A673 (cell line): ENCODE results near the gene TSPAN31. TPM values are rescaled to one million over a fixed set of nuclear protein-coding genes. Genes with fewer than 3 reads are reported as not detected.

Experiments
- BruUV-seq: library from RNA; stranded (reverse); fragments of 400-500 nt; replicated peaks from 2 replicates; lab custom pipeline; 2021; lab: Mats Ljungman, UMichigan
- CTCF ChIA-PET: fragments of 300-600 bp; sonication (Branson Sonifier 250); formaldehyde crosslinking; loops from one replicate; lab custom pipeline; 2022; ENCODE audit warnings: antibody characterized with exemption; lab: Charles Lee
- POLR2A ChIA-PET: fragments of 300-600 bp; sonication (Branson Sonifier 250); formaldehyde crosslinking; loops from one replicate; lab custom pipeline; 2022; ENCODE audit warnings: antibody characterized with exemption; ENCODE audit not compliant: low non-redundant PET; lab: Charles Lee
- DNase-seq: peaks from one replicate; pipeline ENCODE4 v3.0.0-alpha.2; 2015; ENCODE audit warnings: low spot score
- H3K27ac ChIP-seq: fragments of 200-600 bp; sonication (generic); 2 replicates; pipeline ENCODE4 v1.5.1; 2016; ENCODE audit warnings: mixed run types, low read depth, mild to moderate bottlenecking, mixed read lengths, antibody characterized with exemption, low read length; ENCODE audit not compliant: poor library complexity, severe bottlenecking
- H3K27me3 ChIP-seq: fragments of 200-600 bp; sonication (generic); replicated peaks from 2 replicates; pipeline ENCODE4 v1.6.1; 2017; ENCODE audit warnings: mixed run types, low read depth, mild to moderate bottlenecking, mixed read lengths, antibody characterized with exemption, low read length; ENCODE audit not compliant: insufficient read depth, poor library complexity
- H3K36me3 ChIP-seq: fragments of 200-600 bp; sonication (generic); 2 replicates; pipeline ENCODE4 v1.6.1; 2016; ENCODE audit warnings: mixed run types, mild to moderate bottlenecking, mixed read lengths, antibody characterized with exemption, low read length; ENCODE audit not compliant: insufficient read depth, poor library complexity, severe bottlenecking
- H3K4me1 ChIP-seq: fragments of 200-600 bp; sonication (generic); 2 replicates; pipeline ENCODE4 v1.6.1; 2017; ENCODE audit warnings: mixed run types, mild to moderate bottlenecking, mixed read lengths, antibody characterized with exemption, low read length; ENCODE audit not compliant: insufficient read depth, poor library complexity, severe bottlenecking
- H3K4me3 ChIP-seq: fragments of 200-600 bp; sonication (generic); 2 replicates; pipeline ENCODE4 v1.5.1; 2016; ENCODE audit warnings: low read depth, mixed run types, mild to moderate bottlenecking, mixed read lengths, low read length; ENCODE audit not compliant: poor library complexity, severe bottlenecking
- H3K9me3 ChIP-seq: fragments of 200-600 bp; sonication (generic); 2 replicates; pipeline ENCODE4 v1.6.1; 2016; ENCODE audit warnings: mixed run types, low read depth, mild to moderate bottlenecking, mixed read lengths, antibody characterized with exemption, low read length; ENCODE audit not compliant: poor library complexity, severe bottlenecking
- EZH2 ChIP-seq: fragments of 200-600 bp; sonication (generic); IDR thresholded peaks from 2 replicates; pipeline ENCODE4 v1.6.1; 2017; ENCODE audit warnings: borderline replicate concordance, low read depth, mild to moderate bottlenecking, mixed read lengths, antibody characterized with exemption, low read length; ENCODE audit not compliant: poor library complexity, severe bottlenecking
- intact Hi-C: fragments of 100-400 bp; cut with micrococcal nuclease; formaldehyde crosslinking; loops from one replicate; pipeline ENCODE4 v1.10.0; 2022; ENCODE audit not compliant: unreplicated experiment
- total RNA-seq: library from RNA; stranded (reverse); gene quantifications from 2 replicates; pipeline ENCODE4 v1.2.3, GENCODE V29; 2021
- TF ChIP-seq, protein P1 (sequence below): fragments of 300-800, 200-600 bp; sonication (generic); conservative IDR thresholded peaks from 2 replicates; pipeline ENCODE4 v1.5.1; 2017; ENCODE audit warnings: low read depth, mild to moderate bottlenecking, antibody characterized with exemption, low read length, moderate library complexity, mixed read lengths

The TSPAN31 gene
- total RNA-seq, 1 experiment from 2014 or later, result 8.9 TPM

DNA sequence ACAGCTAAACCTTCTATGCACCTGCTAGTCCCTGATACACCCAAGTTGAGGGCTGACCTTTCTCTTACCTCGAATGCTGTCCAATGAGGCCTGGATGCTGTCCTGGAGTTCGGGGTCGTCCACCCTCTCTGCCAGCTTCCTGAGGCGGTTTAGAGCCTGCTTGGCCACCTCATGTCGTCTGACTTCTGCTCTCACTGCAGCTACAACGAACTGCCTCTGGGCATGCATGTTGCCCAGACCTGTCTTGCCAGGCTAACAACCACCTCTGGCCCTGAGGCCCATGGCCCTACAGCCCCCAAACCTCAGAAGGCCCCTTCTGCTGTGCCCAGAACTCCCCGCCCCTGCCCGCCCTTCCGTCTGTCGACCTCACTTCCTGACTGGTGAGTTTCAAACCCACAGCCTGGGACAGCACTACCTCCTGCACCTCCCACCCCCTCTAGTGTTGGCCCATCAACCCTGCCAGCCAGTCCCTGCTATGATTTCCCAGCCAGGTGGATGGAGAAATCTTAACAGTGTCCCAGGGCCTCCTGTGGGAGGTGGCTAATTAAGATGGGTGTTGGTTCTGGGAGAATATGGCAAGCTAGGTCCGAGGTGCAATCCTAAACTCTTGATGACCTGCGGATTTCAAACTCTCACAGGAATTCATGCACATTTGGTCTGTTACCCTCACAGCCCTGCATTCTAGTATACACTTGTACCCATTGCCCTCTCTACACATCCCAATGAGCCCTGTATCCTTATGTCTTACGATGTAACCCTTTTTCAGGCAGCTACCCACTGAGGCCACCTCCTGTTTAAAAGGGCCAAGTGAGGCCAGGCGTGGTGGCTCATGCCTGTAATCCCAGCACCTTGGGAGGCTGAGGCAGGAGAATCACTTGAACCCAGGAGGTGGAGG lies 2.7 kb upstream of the TSPAN31 start:
- ChIA-PET CTCF (no interaction called here), POLR2A (interaction anchor here (0.6 kb wide), 1 partner anchor 189 kb away, joined by 3 read pairs; no protein-coding TSS in a partner anchor)
- TF ChIP-seq, protein P1, sequence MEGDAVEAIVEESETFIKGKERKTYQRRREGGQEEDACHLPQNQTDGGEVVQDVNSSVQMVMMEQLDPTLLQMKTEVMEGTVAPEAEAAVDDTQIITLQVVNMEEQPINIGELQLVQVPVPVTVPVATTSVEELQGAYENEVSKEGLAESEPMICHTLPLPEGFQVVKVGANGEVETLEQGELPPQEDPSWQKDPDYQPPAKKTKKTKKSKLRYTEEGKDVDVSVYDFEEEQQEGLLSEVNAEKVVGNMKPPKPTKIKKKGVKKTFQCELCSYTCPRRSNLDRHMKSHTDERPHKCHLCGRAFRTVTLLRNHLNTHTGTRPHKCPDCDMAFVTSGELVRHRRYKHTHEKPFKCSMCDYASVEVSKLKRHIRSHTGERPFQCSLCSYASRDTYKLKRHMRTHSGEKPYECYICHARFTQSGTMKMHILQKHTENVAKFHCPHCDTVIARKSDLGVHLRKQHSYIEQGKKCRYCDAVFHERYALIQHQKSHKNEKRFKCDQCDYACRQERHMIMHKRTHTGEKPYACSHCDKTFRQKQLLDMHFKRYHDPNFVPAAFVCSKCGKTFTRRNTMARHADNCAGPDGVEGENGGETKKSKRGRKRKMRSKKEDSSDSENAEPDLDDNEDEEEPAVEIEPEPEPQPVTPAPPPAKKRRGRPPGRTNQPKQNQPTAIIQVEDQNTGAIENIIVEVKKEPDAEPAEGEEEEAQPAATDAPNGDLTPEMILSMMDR, result no peak
- no peak for TF ChIP-seq EZH2
- Histone ChIP-seq H3K36me3 (peaks cover 10% of the 10 kb centered on the region), H3K27me3 (peaks cover 7% of the 10 kb centered on the region), H3K9me3 (no peaks in the 10 kb centered on the region), H3K4me1 (peaks cover 29% of the 10 kb centered on the region), H3K27ac (no peak overlapping the region), H3K4me3 (no peak overlapping the region)
- DNase-seq, result no peak
- intact Hi-C loops, result loop anchor here (5.0 kb wide), 1 partner anchor 280 kb away; no protein-coding TSS in a partner anchor
- BruUV-seq, result no TSS peak

DNA sequence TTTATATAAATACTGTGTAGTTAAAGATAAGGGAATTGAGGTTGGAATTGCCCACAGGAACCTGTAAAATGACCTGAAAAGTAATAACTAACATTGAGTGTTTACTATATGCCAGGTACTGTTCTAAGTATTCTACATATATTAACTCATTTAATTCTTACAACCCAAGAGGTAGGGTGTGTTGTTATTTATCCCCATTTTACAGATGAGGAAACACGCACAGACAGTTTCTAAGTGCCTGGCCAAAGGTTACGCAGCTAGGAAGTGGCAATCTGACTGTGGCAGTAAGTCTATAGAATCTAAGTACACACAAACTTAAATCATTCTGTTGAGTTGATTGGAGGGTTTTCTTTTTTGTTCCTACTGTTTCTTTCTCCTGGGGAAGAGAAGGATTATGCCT lies 1.1 kb upstream of the TSPAN31 start:
- Histone ChIP-seq H3K9me3 (no peaks in the 10 kb centered on the region), H3K27ac (peak overlapping the region; percentile 97), H3K36me3 (peaks cover 23% of the 10 kb centered on the region), H3K4me3 (peak overlapping the region; percentile 60), H3K4me1 (peaks cover 22% of the 10 kb centered on the region), H3K27me3 (no peaks in the 10 kb centered on the region)
- TF ChIP-seq, protein P1, result no peak
- TF ChIP-seq EZH2, result no peak
- intact Hi-C loops, result loop anchor here (5.0 kb wide), 1 partner anchor 281 kb away; no protein-coding TSS in a partner anchor
- BruUV-seq, result no TSS peak
- CTCF ChIA-PET, result no interaction called here
- POLR2A ChIA-PET, result no interaction called here
- no peak for DNase-seq

DNA sequence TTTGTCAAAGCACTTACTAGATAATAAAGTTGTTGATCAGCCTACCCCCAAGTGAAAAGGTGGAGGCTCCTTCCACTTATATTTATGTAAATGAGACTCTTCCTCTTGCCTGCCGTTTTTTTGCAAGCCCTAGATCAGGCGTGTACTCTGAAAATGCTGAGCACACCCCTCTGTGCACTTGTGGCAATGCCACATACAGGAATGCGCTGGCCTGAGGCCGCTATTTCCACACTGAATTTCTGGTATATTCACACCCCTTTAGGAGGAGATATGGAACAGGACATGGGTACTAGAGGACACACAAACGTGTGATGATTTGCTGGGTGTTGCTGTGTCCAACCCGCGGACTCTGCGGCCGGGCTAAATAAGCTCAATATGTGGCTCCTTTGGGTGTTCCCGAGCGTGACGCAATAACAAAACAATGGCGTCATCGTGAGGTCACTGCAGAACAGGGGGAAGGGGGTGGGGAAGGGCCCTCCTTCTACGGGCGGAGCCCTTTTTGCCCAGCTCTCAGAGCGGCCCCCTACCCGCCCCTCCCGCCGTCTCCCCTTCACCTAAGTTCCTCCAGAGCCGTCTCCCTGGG lies 554 bp upstream of the TSPAN31 start:
- Histone ChIP-seq H3K27ac (peak overlapping the region; percentile 97), H3K27me3 (no peaks in the 10 kb centered on the region), H3K9me3 (no peaks in the 10 kb centered on the region), H3K4me3 (peak overlapping the region; percentile 60), H3K36me3 (peaks cover 28% of the 10 kb centered on the region), H3K4me1 (peaks cover 18% of the 10 kb centered on the region)
- no TSS peak for BruUV-seq
- ChIA-PET CTCF (interaction anchor here (1.4 kb wide), 1 partner anchor 18 kb away, joined by 15 read pairs; no protein-coding TSS in a partner anchor), POLR2A (interaction anchor here (0.6 to 1.1 kb wide), 4 partner anchors 15 to 227 kb away, joined by 6 to 9 read pairs (median 8); partner anchors contain the start of gene ARHGEF25)
- intact Hi-C loops, result loop anchor here (5.0 kb wide), 1 partner anchor 282 kb away; no protein-coding TSS in a partner anchor
- no peak for TF ChIP-seq EZH2
- TF ChIP-seq, protein P1, result no peak
- no peak for DNase-seq
